ENCODE measurements around the gene KCNJ11.

KCNJ11 gene

GRCh38 chr11:17347676-17348075, 40.8 kb downstream of the KCNJ11 start:
- CTCF ChIA-PET = interaction anchor here (1.6 to 2.5 kb wide), 2 partner anchors 18 to 36 kb away, joined by 4 to 13 read pairs; no protein-coding TSS in a partner anchor
- no peak for TF ChIP-seq CTCF (IDR thresholded peaks at IDR 0.05; ENCODE audit: control extremely low read depth, extremely low read depth, low read depth, missing control alignments)
- POLR2A ChIA-PET = no interaction called here
- DNase-seq (ENCODE audit: extremely low spot score) = no peak

DNA sequence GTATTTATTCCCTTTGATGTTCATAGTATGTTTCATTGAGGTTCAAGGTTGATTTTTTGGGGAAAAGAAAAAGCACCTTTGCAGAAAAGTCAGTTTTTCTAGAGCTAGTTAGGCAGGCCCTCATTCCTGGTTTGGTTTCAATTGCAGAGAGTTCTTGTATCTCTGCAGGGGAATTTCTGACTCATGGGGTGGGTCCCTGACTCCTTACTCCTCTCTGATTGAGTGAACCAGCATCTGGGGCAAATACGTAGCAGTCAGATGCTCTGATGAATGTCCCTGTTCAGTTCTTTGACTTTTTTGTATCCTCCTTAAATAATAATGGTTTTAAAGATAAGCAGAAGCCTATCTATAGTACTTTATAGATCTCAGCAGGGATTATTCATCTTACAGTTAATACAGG, 44.6 kb downstream of the KCNJ11 start:
- CTCF ChIA-PET = no interaction called here

DNA sequence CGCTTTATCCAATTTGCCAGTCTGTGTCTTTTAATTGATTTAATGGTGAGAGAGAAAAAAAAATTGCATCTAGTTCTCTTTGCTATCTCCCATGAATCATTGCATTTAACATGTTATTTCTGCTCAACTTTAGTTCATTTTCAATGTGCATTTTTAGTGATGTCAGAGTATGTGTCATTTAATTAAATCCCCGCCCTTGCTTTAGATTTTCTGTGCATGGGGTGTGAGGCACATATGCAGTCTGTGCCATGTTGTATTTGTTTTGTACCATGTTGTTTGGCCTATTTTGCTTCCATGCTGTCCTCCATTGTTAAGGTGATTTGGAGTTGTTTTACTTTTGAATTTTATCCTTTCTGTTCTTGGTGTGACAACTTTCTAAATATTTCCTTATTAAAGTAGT, 45.2 kb downstream of the KCNJ11 start:
- no peak for TF ChIP-seq CTCF (IDR thresholded peaks at IDR 0.05; ENCODE audit: control extremely low read depth, extremely low read depth, low read depth, missing control alignments)
- CTCF ChIA-PET = no interaction called here
- POLR2A ChIA-PET = no interaction called here
- DNase-seq (ENCODE audit: extremely low spot score) = no peak

More for the DNA sequence above, 44.6 kb downstream of the KCNJ11 start:
- POLR2A ChIA-PET = no interaction called here
- TF ChIP-seq CTCF (IDR thresholded peaks at IDR 0.05; ENCODE audit: control extremely low read depth, extremely low read depth, low read depth, missing control alignments) = no peak
- no peak for DNase-seq (ENCODE audit: extremely low spot score)

Data from GM10248 (cell line).